GM23248 (cell line): ENCODE measurements around the gene JUP. TPM values are rescaled to one million over a fixed set of nuclear protein-coding genes. Genes with fewer than 3 reads are reported as not detected.

ENCODE experiments used
- DNase-seq: peaks from one replicate; pipeline ENCODE4 v3.0.0-alpha.2; 2015
- H2AFZ ChIP-seq: fragments of 200-600 bp; sonication (generic); 2 replicates; pipeline ENCODE4 v1.6.1; 2016; ENCODE audit warnings: antibody characterized with exemption
- H3F3A ChIP-seq: fragments of 200-600 bp; sonication (generic); 2 replicates; pipeline ENCODE4 v1.6.1; 2016; ENCODE audit warnings: mild to moderate bottlenecking, antibody characterized with exemption, mixed run types; ENCODE audit not compliant: insufficient read depth
- H3K27ac ChIP-seq: fragments of 200-600 bp; sonication (generic); 2 replicates; pipeline ENCODE4 v1.5.1; 2016; ENCODE audit warnings: mild to moderate bottlenecking
- H3K27me3 ChIP-seq: fragments of 200-600 bp; sonication (generic); replicated peaks from 2 replicates; pipeline ENCODE4 v1.6.1; 2016; ENCODE audit warnings: mild to moderate bottlenecking; ENCODE audit not compliant: insufficient read depth
- H3K36me3 ChIP-seq: fragments of 200-600 bp; sonication (generic); 2 replicates; pipeline ENCODE4 v1.6.1; 2016; ENCODE audit warnings: low read depth, mild to moderate bottlenecking
- H3K4me1 ChIP-seq: fragments of 200-600 bp; sonication (generic); 2 replicates; pipeline ENCODE4 v1.6.1; 2016; ENCODE audit warnings: mild to moderate bottlenecking; ENCODE audit not compliant: insufficient read depth
- H3K4me2 ChIP-seq: fragments of 200-600 bp; sonication (generic); one replicate; pipeline ENCODE4 v1.6.1; 2016; ENCODE audit warnings: mild to moderate bottlenecking; ENCODE audit not compliant: unreplicated experiment
- H3K4me3 ChIP-seq: fragments of 200-600 bp; sonication (generic); 2 replicates; pipeline ENCODE4 v1.5.1; 2016; ENCODE audit warnings: mild to moderate bottlenecking
- H3K79me2 ChIP-seq: fragments of 200-600 bp; sonication (generic); 2 replicates; pipeline ENCODE4 v1.6.1; 2016; ENCODE audit warnings: mild to moderate bottlenecking; ENCODE audit not compliant: insufficient read depth
- H3K9ac ChIP-seq: fragments of 200-600 bp; sonication (generic); 2 replicates; pipeline ENCODE4 v1.6.1; 2016; ENCODE audit warnings: mild to moderate bottlenecking
- H3K9me2 ChIP-seq: fragments of 200-600 bp; sonication (generic); 2 replicates; pipeline ENCODE4 v1.6.1; 2016; ENCODE audit warnings: mixed run types, mild to moderate bottlenecking, moderate library complexity; ENCODE audit not compliant: insufficient read depth
- H3K9me3 ChIP-seq: fragments of 200-600 bp; sonication (generic); one replicate; pipeline ENCODE4 v1.6.1; 2017; ENCODE audit warnings: low read depth
- H4K20me1 ChIP-seq: fragments of 200-600 bp; sonication (generic); 2 replicates; pipeline ENCODE4 v1.6.0; 2016; ENCODE audit not compliant: insufficient read depth
- EZH2 ChIP-seq: fragments of 200-600 bp; sonication (generic); IDR thresholded peaks from 2 replicates; pipeline ENCODE4 v1.6.1; 2018; ENCODE audit warnings: antibody characterized with exemption, mild to moderate bottlenecking; ENCODE audit not compliant: insufficient read depth, poor library complexity, severe bottlenecking
- EZH2phosphoT487 ChIP-seq: fragments of 200-600 bp; sonication (generic); IDR thresholded peaks from 2 replicates; pipeline ENCODE4 v1.6.1; 2018; ENCODE audit warnings: antibody characterized with exemption, moderate library complexity, mild to moderate bottlenecking, low read depth; ENCODE audit not compliant: insufficient read depth
- WGBS, 2 experiments: methylation state at CpG; one replicate each; pipeline ENCODE4 v1.1.6; 2015 to 2017; ENCODE audit warnings: low lambda C conversion rate in 2 of 2, low coverage in 1 of 2; ENCODE audit errors: missing lambda C conversion rate in 2 of 2; 5-methylcytosine and 5-hydroxymethylcytosine counted together
- in situ Hi-C: fragments of 300-500 bp; cut with MboI; formaldehyde crosslinking; loops from 2 replicates; pipeline ENCODE4 v1.15.0; 2020
- polyA plus RNA-seq: library from polyadenylated mRNA; unstranded; fragments of >200 nt; fragmentation: Nextera tagmentation; extraction: Ambion mirVana; gene quantifications from 2 replicates; pipeline ENCODE4 v1.2.1, GENCODE V29; 2016
- small RNA-seq: library from RNA; depleted of rRNA; stranded (forward); fragments of <200 nt; gene quantifications from one replicate; pipeline ENCODE3, GENCODE V24; 2014; ENCODE audit warnings: low read depth, low replicate concordance
- total RNA-seq: library from RNA; depleted of rRNA; stranded (reverse); fragments of >200 nt; shearing (Covaris generic); gene quantifications from 2 replicates; pipeline ENCODE4 v1.2.3, GENCODE V29; 2014; rRNA removed

JUP gene
- total and polyA plus RNA-seq, 2 experiments from 2014 or later = 2.3 to 3.6 TPM

- 64 to 66% methylated on average over 11 to 12 of the region's 12 CpGs for WGBS, 2 experiments
- H3K9me3 ChIP-seq = no peaks in the 10 kb centered on the region
- H3K4me3 ChIP-seq = no peak within 1 kb of the TSS
- no peaks in the 10 kb centered on the region for H4K20me1 ChIP-seq
- no peak for DNase-seq
- H3K9ac ChIP-seq = no peak within 1 kb of the TSS
- H3K4me2 ChIP-seq = no peak within 1 kb of the TSS
- no peaks in the 10 kb centered on the region for H3K9me2 ChIP-seq
- H3K27ac ChIP-seq = no peak within 1 kb of the TSS
- in situ Hi-C loops = no loop called here
- peaks cover 1% of the 10 kb centered on the region; the same call in 1 of the 2 replicates for H3F3A ChIP-seq
- no peaks in the 10 kb centered on the region for H3K79me2 ChIP-seq
- no peak within 1 kb of the TSS for H2AFZ ChIP-seq
- TF ChIP-seq EZH2phosphoT487 = no peak
- no peak for TF ChIP-seq EZH2
- H3K27me3 ChIP-seq = peaks cover 11% of the 10 kb centered on the region; the same call in 1 of the 2 replicates
- H3K4me1 ChIP-seq = no peaks in the 10 kb centered on the region
- no peaks in the 10 kb centered on the region for H3K36me3 ChIP-seq
Measured at GRCh38 chr17:41711669-41712400, 74.7 kb downstream of the JUP start, which contains the start of gene GAST. Gene GAST, plus strand, starts transcription at chr17:41712331. Its CDS starts 3,106 bp downstream, at chr17:41715437.

GRCh38 chr17:41710472-41711090 lies 75.9 kb downstream of the JUP start:
- Histone ChIP-seq H3K4me2 (no peak overlapping the region), H3K79me2 (no peaks in the 10 kb centered on the region), H3K27ac (no peak overlapping the region), H3F3A (no peaks in the 10 kb centered on the region), H3K36me3 (no peaks in the 10 kb centered on the region), H3K9me2 (no peaks in the 10 kb centered on the region), H3K27me3 (peaks cover 11% of the 10 kb centered on the region; the same call in 1 of the 2 replicates), H3K4me3 (no peak overlapping the region), H2AFZ (no peak overlapping the region), H3K9ac (no peak overlapping the region), H3K4me1 (no peaks in the 10 kb centered on the region), H4K20me1 (no peaks in the 10 kb centered on the region), H3K9me3 (no peaks in the 10 kb centered on the region)
- peak; percentile 91 for DNase-seq
- TF ChIP-seq EZH2 (no peak), EZH2phosphoT487 (no peak)
- in situ Hi-C loops = no loop called here
- WGBS, 2 experiments = 28 to 29% methylated on average over 8 of the region's 8 CpGs

GRCh38 chr17:41707803-41708669 lies 78.5 kb downstream of the JUP start:
- 64 to 67% methylated on average over 10 of the region's 10 CpGs for WGBS, 2 experiments
- Histone ChIP-seq H3K27ac (no peak overlapping the region), H3K79me2 (no peaks in the 10 kb centered on the region), H3K36me3 (no peaks in the 10 kb centered on the region), H4K20me1 (no peaks in the 10 kb centered on the region), H3K27me3 (0 out of 2 replicates have a peak, but pooled peaks cover 5% of the 10 kb centered on the region), H3K4me2 (no peak overlapping the region), H2AFZ (no peak overlapping the region), H3K9me2 (no peaks in the 10 kb centered on the region), H3K4me3 (no peak overlapping the region), H3K9me3 (no peaks in the 10 kb centered on the region), H3F3A (no peaks in the 10 kb centered on the region), H3K4me1 (no peaks in the 10 kb centered on the region), H3K9ac (no peak overlapping the region)
- in situ Hi-C loops = no loop called here
- TF ChIP-seq EZH2phosphoT487 (no peak), EZH2 (no peak)
- no peak for DNase-seq

- 63 to 69% methylated on average over 13 of the region's 13 CpGs for WGBS, 2 experiments
- H3K27ac ChIP-seq = no peak overlapping the region
- H3K9me2 ChIP-seq = no peaks in the 10 kb centered on the region
- H3K79me2 ChIP-seq = no peaks in the 10 kb centered on the region
- H3F3A ChIP-seq = no peaks in the 10 kb centered on the region
- no peaks in the 10 kb centered on the region for H3K36me3 ChIP-seq
- TF ChIP-seq EZH2 (no peak), EZH2phosphoT487 (no peak)
- no peak overlapping the region for H3K9ac ChIP-seq
- no peak for DNase-seq
- no peak overlapping the region for H3K4me2 ChIP-seq
- in situ Hi-C loops = no loop called here
- no peak overlapping the region for H2AFZ ChIP-seq
- H3K9me3 ChIP-seq = no peaks in the 10 kb centered on the region
- H3K4me3 ChIP-seq = no peak overlapping the region
- H3K27me3 ChIP-seq = no peaks in the 10 kb centered on the region
- H4K20me1 ChIP-seq = no peaks in the 10 kb centered on the region
- H3K4me1 ChIP-seq = no peaks in the 10 kb centered on the region
Measured at GRCh38 chr17:41705271-41705991, 81.1 kb downstream of the JUP start.

Small RNA genes within 50 kb of the gene (small RNA-seq; reads per million reads assigned to genes)
- gene RN7SL399P (not detected), gene RNA5SP442 (not detected)

Other genes starting within 250 kb of the JUP start
- gene KRT9, start 214.7 kb downstream of the JUP start, total RNA-seq = not detected in 2 replicates
- gene KRT9, start 214.7 kb downstream of the JUP start, polyA plus RNA-seq = not detected in 2 replicates
- 0.25 TPM in 1 of 2 replicates, not detected in the other for gene KRT14, start 199.8 kb downstream of the JUP start, total RNA-seq
- 0.90 and 0.93 TPM in 2 replicates for gene KRT14, start 199.8 kb downstream of the JUP start, polyA plus RNA-seq
- gene KRT16, start 173.9 kb downstream of the JUP start, total RNA-seq = 0.38 and 2.5 TPM in 2 replicates
- gene KRT16, start 173.9 kb downstream of the JUP start, polyA plus RNA-seq = 0.90 and 1.2 TPM in 2 replicates
- gene KRT17, start 162.1 kb downstream of the JUP start, total RNA-seq = 0.51 and 3.8 TPM in 2 replicates
- 1.4 and 1.8 TPM in 2 replicates for gene KRT17, start 162.1 kb downstream of the JUP start, polyA plus RNA-seq
- gene EIF1, start 97.8 kb downstream of the JUP start, total RNA-seq = 98.1 and 113 TPM in 2 replicates
- gene EIF1, start 97.8 kb downstream of the JUP start, polyA plus RNA-seq = 1,585 and 1,606 TPM in 2 replicates
- not detected in 2 replicates for gene GAST, start 74.4 kb downstream of the JUP start, total RNA-seq
- not detected in 2 replicates for gene GAST, start 74.4 kb downstream of the JUP start, polyA plus RNA-seq
- gene HAP1, start 52.1 kb downstream of the JUP start, total RNA-seq = not detected in 2 replicates
- gene HAP1, start 52.1 kb downstream of the JUP start, polyA plus RNA-seq = 0.06 TPM in 1 of 2 replicates, not detected in the other
- gene P3H4, start 25.2 kb upstream of the JUP start, total RNA-seq = 116 and 161 TPM in 2 replicates
- gene P3H4, start 25.2 kb upstream of the JUP start, polyA plus RNA-seq = 96.9 and 105 TPM in 2 replicates
- gene FKBP10, start 26.3 kb upstream of the JUP start, total RNA-seq = 750 and 759 TPM in 2 replicates
- 78.0 and 81.5 TPM in 2 replicates for gene FKBP10, start 26.3 kb upstream of the JUP start, polyA plus RNA-seq
- 61.7 and 69.8 TPM in 2 replicates for gene NT5C3B, start 49.5 kb upstream of the JUP start, total RNA-seq
- 59.3 and 69.6 TPM in 2 replicates for gene NT5C3B, start 49.5 kb upstream of the JUP start, polyA plus RNA-seq
- gene KLHL10, start 51.1 kb upstream of the JUP start, total RNA-seq = 2.3 TPM in 1 of 2 replicates, not detected in the other
- 0.09 TPM in 2 replicates for gene KLHL10, start 51.1 kb upstream of the JUP start, polyA plus RNA-seq
- gene KLHL11, start 78.7 kb upstream of the JUP start, total RNA-seq = 27.7 and 28.5 TPM in 2 replicates
- gene KLHL11, start 78.7 kb upstream of the JUP start, polyA plus RNA-seq = 12.5 and 12.8 TPM in 2 replicates
- gene ACLY, start 132.2 kb upstream of the JUP start, total RNA-seq = 139 and 144 TPM in 2 replicates
- gene ACLY, start 132.2 kb upstream of the JUP start, polyA plus RNA-seq = 101 TPM in 2 replicates
- 0.25 and 0.54 TPM in 2 replicates for gene ODAD4, start 143.9 kb upstream of the JUP start, total RNA-seq
- 0.81 and 1.4 TPM in 2 replicates for gene ODAD4, start 143.9 kb upstream of the JUP start, polyA plus RNA-seq
- 58.3 and 69.4 TPM in 2 replicates for gene CNP, start 180.1 kb upstream of the JUP start, total RNA-seq
- gene CNP, start 180.1 kb upstream of the JUP start, polyA plus RNA-seq = 103 and 107 TPM in 2 replicates
- gene DNAJC7, start 230.7 kb upstream of the JUP start, total RNA-seq = 61.6 and 71.3 TPM in 2 replicates
- 69.3 and 73.5 TPM in 2 replicates for gene DNAJC7, start 230.7 kb upstream of the JUP start, polyA plus RNA-seq
- 70.8 and 71.2 TPM in 2 replicates for gene NKIRAS2, start 233.4 kb upstream of the JUP start, total RNA-seq
- gene NKIRAS2, start 233.4 kb upstream of the JUP start, polyA plus RNA-seq = 66.5 and 67.5 TPM in 2 replicates